HG03342 (cell line): Measurements from ENCODE around the gene F13B.
"Not testable (repeated sequence)": the region's sequence is repeated elsewhere in the genome, so short reads cannot be mapped to it uniquely, and the experiment has no call there.

Source experiments
- ATAC-seq: cut with Tn5 transposase; IDR thresholded peaks from one replicate; pipeline ENCODE4 v1.9.1; 2021; ENCODE audit warnings: mild to moderate bottlenecking, moderate library complexity; ENCODE audit not compliant: unreplicated experiment

F13B gene

GRCh38 chr1:197066719-197067456 lies at the start of gene F13B:
F13B (minus strand) TSS chr1:197067260; CDS start chr1:197067223, 37 bp downstream.
- no peak for ATAC-seq

DNA sequence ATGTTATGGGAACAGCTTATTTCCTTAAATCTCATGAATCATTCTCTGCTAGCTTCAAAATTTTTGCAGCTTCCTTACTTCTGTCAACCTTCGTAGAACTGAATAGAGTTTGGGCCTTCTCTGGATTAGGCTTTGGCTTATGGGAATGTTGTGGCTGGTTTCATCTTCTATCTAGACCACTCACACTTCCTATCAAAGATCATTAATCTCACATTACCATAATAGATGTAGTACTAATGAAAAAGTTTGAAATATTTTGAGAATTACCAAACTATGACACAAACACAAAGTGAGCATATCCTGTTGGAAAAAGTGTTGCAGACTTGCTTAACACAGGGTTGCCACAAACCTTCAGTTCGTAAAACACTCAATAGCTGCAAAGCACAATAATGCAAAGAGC lies 49.1 kb upstream of the F13B start:
- ATAC-seq: no peak

GRCh38 chr1:197106869-197107268 lies 39.8 kb upstream of the F13B start:
- ATAC-seq: no peak

DNA sequence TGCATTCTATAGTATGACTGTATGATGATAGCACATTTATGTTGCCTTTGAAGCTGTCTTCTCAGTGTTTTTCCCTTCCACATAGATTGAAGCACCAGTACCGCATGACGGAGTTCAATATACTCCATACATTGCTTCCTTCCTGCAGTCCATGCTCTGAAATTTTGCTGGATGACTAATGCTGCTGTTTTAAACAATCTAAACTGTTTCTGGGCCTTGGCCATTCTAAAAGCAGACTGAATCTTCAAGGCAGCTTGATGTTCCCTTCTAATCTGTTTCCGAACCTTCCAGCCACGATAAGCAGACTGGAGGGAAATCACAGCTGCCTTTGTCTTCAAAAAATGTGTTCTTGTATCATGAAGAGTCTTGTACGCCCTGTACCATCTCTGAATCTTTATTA lies 36.2 kb upstream of the F13B start:
- no peak for ATAC-seq

DNA sequence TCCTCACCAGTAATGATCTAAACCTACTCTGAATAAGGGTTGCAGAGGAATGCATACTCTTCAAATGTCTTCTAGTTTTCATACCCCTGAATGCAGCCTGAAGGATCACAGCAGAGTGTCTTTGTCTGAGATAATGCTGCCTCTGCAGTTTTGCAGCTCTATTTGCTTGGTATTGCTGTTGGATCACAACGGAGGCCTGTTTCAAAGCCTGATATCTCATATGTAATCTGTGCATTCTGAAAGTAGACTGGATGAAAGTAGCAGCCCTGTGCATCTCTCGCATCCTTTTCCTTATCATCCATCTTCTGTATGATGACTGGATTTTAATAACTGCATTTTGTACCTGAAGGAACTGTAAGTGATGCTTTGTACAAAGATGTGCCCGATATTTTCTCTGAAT lies 34.9 kb upstream of the F13B start:
- no peak for ATAC-seq

DNA sequence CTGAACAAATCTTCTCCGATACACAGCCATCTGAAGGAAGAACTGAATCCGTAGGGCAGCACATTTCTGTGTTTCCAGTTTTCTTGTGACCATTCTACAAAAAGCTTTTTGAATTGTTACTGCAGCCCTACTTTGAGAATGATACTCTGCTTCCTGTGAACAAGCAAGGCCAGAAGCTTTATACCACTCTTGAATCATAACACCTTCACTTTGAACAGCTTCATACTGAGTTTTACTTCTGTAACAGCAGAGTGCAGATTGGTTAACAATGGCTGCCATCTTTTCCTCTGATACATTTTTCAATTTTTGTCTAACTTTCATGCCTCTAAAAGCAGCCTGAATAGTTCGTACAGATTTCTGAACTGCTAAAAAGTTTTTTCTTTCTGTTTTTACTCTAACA lies 33.6 kb upstream of the F13B start:
- ATAC-seq: no peak

- ATAC-seq: no peak
Measured at GRCh38 chr1:197099444-197099843, 32.4 kb upstream of the F13B start.

- ATAC-seq: not testable (repeated sequence)
Measured at GRCh38 chr1:197096971-197097370, 29.9 kb upstream of the F13B start.

GRCh38 chr1:197096137-197096536 lies 29.1 kb upstream of the F13B start:
- peak; percentile 41 for ATAC-seq

DNA sequence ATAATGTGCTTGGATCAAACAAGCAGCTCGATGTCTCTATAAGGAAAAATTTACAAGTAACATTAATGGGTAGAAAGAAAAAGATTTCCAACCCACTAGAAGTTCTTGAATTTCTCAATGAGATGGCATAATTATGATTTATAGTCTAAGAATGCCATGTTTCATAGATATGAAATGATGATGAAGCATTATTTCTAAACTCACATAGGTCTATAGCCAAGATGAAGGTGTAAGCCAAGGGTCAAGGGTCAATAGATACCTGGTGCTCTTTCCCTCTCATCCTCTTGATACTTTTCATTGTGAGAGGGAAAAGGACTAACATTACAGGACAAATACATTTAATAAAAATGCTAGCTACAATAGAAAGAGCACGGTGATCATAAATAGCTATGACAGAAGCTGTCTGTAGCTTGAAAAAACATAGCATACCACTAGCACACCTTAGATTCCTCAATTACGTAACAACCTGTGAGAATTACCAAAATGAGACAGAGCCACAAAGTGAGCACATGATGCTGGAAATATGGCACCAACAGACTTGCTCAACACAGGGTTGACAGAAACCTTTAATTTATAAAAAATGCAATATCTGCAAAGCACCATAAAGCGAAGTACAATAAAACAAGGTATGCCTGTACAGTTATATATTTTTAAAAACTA lies 26.3 kb upstream of the F13B start:
- ATAC-seq: no peak

GRCh38 chr1:197092491-197093023 lies 25.5 kb upstream of the F13B start:
- ATAC-seq: no peak

GRCh38 chr1:197083474-197083873 lies 16.4 kb upstream of the F13B start:
- ATAC-seq: no peak

- ATAC-seq: no peak
Measured at GRCh38 chr1:197081117-197081753, 14.2 kb upstream of the F13B start.

GRCh38 chr1:197080323-197080722 lies 13.3 kb upstream of the F13B start:
- no peak for ATAC-seq

GRCh38 chr1:197076585-197076984 lies 9.5 kb upstream of the F13B start:
- ATAC-seq: peak; percentile 68

DNA sequence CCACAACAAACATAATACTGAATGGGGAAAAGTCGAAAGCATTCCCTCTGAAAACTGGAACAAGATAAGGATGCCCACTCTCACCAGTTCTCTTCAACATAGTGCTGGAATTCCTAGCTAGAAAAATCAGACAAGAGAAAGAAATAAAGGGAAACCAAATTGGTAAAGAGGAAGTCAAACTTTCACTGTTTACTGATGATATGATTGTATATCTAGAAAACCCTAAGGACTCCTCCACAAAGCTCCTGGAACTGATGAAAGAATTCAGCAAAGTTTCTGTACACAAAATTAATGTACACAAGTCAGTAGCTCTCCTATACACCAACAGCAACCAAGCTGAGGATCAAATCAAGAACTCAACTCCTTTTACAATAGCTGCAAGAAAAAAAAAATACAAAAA lies 6.9 kb upstream of the F13B start:
- no peak for ATAC-seq

- no peak for ATAC-seq
Measured at GRCh38 chr1:197067457-197067818, 378 bp upstream of the F13B start.

DNA sequence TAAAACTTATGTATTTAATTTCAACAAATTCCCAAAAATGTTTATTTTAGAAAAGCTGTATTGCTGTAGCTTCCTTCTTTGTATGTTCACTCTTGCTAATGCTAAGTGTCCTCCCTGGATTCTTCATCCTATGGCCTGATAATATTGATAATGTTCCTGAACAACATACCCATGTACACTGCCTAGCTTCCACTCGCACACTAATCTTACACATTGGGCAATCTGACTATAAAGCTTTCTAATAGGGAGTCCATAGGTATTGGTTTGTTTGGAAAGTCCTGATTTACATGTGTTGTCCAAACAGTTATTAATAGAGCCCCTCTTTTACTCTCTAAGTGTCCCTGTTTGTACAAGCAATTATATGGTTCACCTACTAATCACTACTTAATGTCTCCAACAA lies 783 bp downstream of the F13B start:
- ATAC-seq: no peak

DNA sequence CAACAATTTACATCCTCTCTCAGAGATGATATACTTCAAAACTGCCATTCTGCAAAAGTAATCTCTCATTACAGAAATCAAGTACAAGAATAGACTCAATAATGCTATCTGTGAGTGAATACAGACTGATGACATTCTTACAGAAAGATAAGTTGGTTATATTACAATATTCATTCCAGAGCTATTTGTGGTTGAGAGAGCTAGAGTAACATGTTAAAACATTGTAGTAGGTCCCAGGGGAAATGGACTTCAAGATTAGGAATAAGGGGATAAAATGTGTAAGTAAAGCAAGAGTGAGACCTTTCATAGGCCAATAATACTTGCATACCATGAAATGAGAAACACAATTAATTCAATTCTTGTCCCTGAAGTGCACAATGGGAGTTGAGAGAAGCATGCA lies 1.5 kb downstream of the F13B start:
- no peak for ATAC-seq

- ATAC-seq: peak; percentile 29
Measured at GRCh38 chr1:197063212-197063611, 3.8 kb downstream of the F13B start.

DNA sequence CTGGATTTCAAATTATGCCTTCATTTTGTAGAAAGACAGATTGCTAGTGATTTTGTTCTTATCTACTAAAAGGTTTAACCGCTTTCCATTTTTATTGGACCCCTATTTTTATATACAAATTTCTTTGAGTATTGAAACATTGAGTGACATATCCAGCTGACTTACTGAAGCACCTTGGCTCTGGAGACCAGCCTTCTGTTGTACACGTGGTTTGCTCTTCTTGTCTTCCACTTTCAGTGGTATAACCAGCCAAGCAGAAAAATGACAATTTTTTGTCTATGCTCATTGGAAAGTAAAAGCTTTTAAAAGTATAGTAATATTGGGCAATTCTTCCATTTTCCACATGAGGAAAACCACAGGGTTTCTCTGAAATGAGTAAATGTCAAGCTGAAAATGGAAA lies 4.4 kb downstream of the F13B start:
- peak; percentile 93 for ATAC-seq

DNA sequence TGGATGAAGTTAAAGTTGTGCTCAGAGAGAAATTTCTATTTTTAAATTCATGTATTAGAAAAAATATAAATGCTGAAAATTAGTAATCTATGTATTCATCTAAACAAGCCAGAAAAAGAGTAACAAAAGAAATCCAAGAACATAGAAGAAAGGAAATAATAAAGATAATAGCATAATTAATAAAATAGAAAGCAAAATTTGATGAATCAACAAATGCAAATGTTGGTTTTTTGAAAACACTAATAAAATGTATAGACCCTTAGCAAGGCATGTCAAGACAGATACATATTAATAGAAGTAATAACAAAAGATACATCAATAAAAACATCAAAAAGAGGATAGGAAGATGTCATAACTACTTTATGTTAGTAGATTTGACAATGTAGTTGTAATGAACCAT lies 18.0 kb downstream of the F13B start:
- no peak for ATAC-seq
